Raji (cell line): ENCODE measurements around the gene SCAI.

Source experiments
- POLR2A ChIP-seq: IDR thresholded peaks from 2 replicates; pipeline ENCODE4 v1.6.1; 2011; ENCODE audit warnings: low read depth, low read length, control low read depth; ENCODE audit not compliant: insufficient read depth

The SCAI gene

GRCh38 chr9:124973807-124974206 is 169.5 kb downstream of the SCAI start:
- TF ChIP-seq POLR2A: no peak

GRCh38 chr9:124972241-124972770 is 171.0 kb downstream of the SCAI start:
- no peak for TF ChIP-seq POLR2A

- TF ChIP-seq POLR2A: no peak
Observed at GRCh38 chr9:124969401-124969800, 173.9 kb downstream of the SCAI start.

- no peak for TF ChIP-seq POLR2A
Observed at GRCh38 chr9:124968238-124968637, 175.1 kb downstream of the SCAI start.

GRCh38 chr9:124964604-124965003 is 178.7 kb downstream of the SCAI start:
- TF ChIP-seq POLR2A: no peak

GRCh38 chr9:124964056-124964455 is 179.3 kb downstream of the SCAI start:
- TF ChIP-seq POLR2A: no peak

GRCh38 chr9:124960409-124960752 is 182.9 kb downstream of the SCAI start:
- no peak for TF ChIP-seq POLR2A

GRCh38 chr9:124954255-124954654 is 189.1 kb downstream of the SCAI start:
- TF ChIP-seq POLR2A: no peak

- no peak for TF ChIP-seq POLR2A
Observed at GRCh38 chr9:124950050-124950718, 193.1 kb downstream of the SCAI start.

- TF ChIP-seq POLR2A: no peak
Observed at GRCh38 chr9:124949387-124949786, 193.9 kb downstream of the SCAI start.

- no peak for TF ChIP-seq POLR2A
Observed at GRCh38 chr9:124947727-124948391, 195.5 kb downstream of the SCAI start.

- no peak for TF ChIP-seq POLR2A
Observed at GRCh38 chr9:124946167-124946566, 197.2 kb downstream of the SCAI start.

- no peak for TF ChIP-seq POLR2A
Observed at GRCh38 chr9:124941679-124942561, 201.4 kb downstream of the SCAI start.

- TF ChIP-seq POLR2A: peak; percentile 85
Observed at GRCh38 chr9:124940894-124941678, 202.2 kb downstream of the SCAI start, which contains the start of gene GOLGA1. TSS of gene GOLGA1 (minus strand) at chr9:124941083. CDS start at chr9:124938711, 2,372 bp downstream.

- TF ChIP-seq POLR2A: no peak
Observed at GRCh38 chr9:124940521-124940893, 202.8 kb downstream of the SCAI start.
